ENCODE data around the gene GHRH.

DNA sequence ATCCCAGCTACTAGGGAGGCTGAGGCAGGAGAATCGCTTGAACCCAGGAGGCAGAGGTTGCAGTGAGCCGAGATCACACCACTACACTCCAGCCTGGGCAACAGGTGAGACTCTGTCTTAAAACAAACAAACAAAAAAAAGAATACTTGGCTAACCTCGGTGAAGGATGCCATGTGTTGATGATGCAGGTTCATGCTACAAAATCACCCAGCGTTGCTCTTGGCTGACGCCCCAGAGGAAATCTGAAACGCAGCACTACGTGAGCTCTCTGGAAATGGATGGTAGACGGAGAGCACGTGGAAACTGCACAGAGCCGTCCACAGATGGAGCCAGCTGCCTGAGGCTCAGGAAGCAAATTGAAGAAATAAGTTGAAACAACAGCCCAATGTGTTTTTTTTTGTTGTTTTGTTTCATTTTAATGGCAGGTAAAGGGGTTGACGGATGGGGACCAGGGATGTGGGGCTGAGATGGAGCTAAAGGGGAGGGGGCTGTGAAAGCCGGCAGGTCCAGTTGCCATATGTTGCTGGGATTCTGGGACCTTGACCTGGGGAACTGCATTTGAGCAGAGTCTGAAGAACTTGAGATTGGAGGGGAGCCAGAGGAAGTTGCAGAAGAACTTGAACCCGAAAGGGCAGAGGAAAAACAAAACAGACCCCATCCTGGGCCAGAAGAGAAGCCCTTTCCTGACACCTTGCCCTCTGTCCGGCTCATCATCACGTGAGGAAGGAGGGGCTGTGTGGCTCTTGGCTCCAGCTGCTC, 15.1 kb upstream of the GHRH start:
- TF ChIP-seq, protein P1, sequence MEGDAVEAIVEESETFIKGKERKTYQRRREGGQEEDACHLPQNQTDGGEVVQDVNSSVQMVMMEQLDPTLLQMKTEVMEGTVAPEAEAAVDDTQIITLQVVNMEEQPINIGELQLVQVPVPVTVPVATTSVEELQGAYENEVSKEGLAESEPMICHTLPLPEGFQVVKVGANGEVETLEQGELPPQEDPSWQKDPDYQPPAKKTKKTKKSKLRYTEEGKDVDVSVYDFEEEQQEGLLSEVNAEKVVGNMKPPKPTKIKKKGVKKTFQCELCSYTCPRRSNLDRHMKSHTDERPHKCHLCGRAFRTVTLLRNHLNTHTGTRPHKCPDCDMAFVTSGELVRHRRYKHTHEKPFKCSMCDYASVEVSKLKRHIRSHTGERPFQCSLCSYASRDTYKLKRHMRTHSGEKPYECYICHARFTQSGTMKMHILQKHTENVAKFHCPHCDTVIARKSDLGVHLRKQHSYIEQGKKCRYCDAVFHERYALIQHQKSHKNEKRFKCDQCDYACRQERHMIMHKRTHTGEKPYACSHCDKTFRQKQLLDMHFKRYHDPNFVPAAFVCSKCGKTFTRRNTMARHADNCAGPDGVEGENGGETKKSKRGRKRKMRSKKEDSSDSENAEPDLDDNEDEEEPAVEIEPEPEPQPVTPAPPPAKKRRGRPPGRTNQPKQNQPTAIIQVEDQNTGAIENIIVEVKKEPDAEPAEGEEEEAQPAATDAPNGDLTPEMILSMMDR (IDR thresholded peaks at IDR 0.05): no peak
- no peak for TF ChIP-seq POLR2A (IDR thresholded peaks at IDR 0.05)

All from vagina (tissue), 2 donors.